ENCODE data around the gene ARRB1. TPM values are rescaled to one million over a fixed set of nuclear protein-coding genes. Genes with fewer than 3 reads are reported as not detected.

The ARRB1 gene
- total and polyA plus RNA-seq, 9 of the 15 experiments (the other 6 are each of a cell fraction or from before 2014, with no cell fraction given): 6.6 to 45.4 (median 28.5) TPM

DNA sequence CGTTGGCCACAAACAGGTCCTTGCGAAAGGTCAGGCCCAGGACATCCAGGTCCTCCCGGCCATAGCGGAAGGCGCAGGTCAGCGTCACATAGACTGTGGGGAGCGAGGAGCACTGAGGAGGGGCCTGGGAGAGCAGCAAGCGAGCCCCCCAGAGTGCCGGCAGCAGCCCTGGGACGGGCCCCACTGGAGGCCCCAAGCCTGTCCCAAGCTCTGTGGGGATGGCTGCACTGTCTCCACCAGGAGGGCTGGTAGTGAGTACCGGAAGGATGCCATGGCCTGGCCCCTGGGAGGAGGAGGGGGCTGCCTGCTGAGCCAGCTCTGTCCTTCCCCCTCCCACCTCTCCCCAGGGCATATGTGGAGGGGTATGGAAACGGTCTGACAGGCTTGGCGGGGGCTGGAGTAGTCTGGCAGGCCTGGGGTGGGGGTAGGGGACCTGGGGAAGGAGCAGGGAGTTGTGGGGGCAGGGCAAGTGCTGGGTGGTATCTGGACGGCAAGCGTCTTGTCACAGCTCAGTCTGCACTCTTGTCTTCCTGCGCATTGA lies 68.0 kb downstream of the ARRB1 start:
- BruUV-seq (replicated peaks): no TSS peak
- Histone ChIP-seq H3K36me3 (ENCODE audit: control insufficient read depth, insufficient read depth, low read length) (peaks cover 72% of the 10 kb centered on the region; the same call in 2 of the 3 replicates), H3K4me1 (replicated peaks in 1 of 2; ENCODE audit: control insufficient read depth in 2 of 2, insufficient read depth in 2 of 2, low read length in 2 of 2) (peaks cover 0 to 7% of the 10 kb centered on the region in 2 experiments; a peak in 1 of 5 replicates), H3K9me3 (replicated peaks; ENCODE audit: control insufficient read depth, insufficient read depth, low read depth, low read length) (no peaks in the 10 kb centered on the region), H3K27ac (ENCODE audit: extremely low read depth, low read depth, low read length) (no peak overlapping the region), H3K4me3 (no peak overlapping the region), H2AFZ (ENCODE audit: low read depth, low read length) (no peak overlapping the region), H3K9me1 (ENCODE audit: control insufficient read depth, insufficient read depth, low read length) (no peaks in the 10 kb centered on the region), H3K27me3 (ENCODE audit: control insufficient read depth in 2 of 2, insufficient read depth in 2 of 2, low read length in 2 of 2) (no peaks in the 10 kb centered on the region), H3K9ac (ENCODE audit: insufficient read depth in 1 of 2, low read depth in 2 of 2, low read length in 2 of 2) (no peak overlapping the region; a peak in 1 of 4 replicates), H3K79me2 (ENCODE audit: control insufficient read depth, insufficient read depth, low read length) (no peaks in the 10 kb centered on the region), H3K4me2 (ENCODE audit: insufficient read depth, low read length) (no peak overlapping the region), H4K20me1 (replicated peaks; ENCODE audit: control insufficient read depth, insufficient read depth, low read length) (peaks cover 2% of the 10 kb centered on the region; the same call in 1 of the 2 replicates)
- ChIA-PET CTCF (ENCODE audit: low intra/inter-chr PET ratio) (no interaction called here), POLR2A (interaction anchor here (0.5 to 0.6 kb wide), 2 partner anchors 28 to 60 kb away, joined by 3 read pairs; no protein-coding TSS in a partner anchor)
- intact Hi-C loops (cut with micrococcal nuclease) (no loop called here), in situ Hi-C loops (cut with MboI) (no loop called here)
- FAIRE-seq (no peak), ATAC-seq (no peak), DNase-seq (ENCODE audit: extremely low read depth in 1 of 4, low spot score in 3 of 4) (no peak)
- 88% methylated on average over 11 of the region's 16 CpGs for WGBS (ENCODE audit: insufficient coverage, low coverage, missing lambda C conversion rate)
- TF ChIP-seq, protein P1, sequence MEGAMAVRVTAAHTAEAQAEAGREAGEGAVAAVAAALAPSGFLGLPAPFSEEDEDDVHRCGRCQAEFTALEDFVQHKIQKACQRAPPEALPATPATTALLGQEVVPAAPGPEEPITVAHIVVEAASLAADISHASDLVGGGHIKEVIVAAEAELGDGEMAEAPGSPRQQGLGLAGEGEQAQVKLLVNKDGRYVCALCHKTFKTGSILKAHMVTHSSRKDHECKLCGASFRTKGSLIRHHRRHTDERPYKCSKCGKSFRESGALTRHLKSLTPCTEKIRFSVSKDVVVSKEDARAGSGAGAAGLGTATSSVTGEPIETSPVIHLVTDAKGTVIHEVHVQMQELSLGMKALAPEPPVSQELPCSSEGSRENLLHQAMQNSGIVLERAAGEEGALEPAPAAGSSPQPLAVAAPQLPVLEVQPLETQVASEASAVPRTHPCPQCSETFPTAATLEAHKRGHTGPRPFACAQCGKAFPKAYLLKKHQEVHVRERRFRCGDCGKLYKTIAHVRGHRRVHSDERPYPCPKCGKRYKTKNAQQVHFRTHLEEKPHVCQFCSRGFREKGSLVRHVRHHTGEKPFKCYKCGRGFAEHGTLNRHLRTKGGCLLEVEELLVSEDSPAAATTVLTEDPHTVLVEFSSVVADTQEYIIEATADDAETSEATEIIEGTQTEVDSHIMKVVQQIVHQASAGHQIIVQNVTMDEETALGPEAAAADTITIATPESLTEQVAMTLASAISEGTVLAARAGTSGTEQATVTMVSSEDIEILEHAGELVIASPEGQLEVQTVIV (CRISPR knock-in tag; IDR thresholded peaks at IDR 0.05; ENCODE audit: borderline replicate concordance): no peak
- TF ChIP-seq DDX20 (tag; IDR thresholded peaks at IDR 0.05; ENCODE audit: low read depth) (no peak), HDAC8 (tag; IDR thresholded peaks at IDR 0.05) (no peak), FOXJ2 (tag; IDR thresholded peaks at IDR 0.05) (no peak), KLF10 (CRISPR knock-in tag; IDR thresholded peaks at IDR 0.05) (no peak), SMC3 (conservative IDR thresholded peaks at IDR 0.05; ENCODE audit: insufficient read depth, low read depth, low read length) (no peak), HNRNPL (IDR thresholded peaks at IDR 0.05; ENCODE audit: low read depth, low read length) (no peak), MCM7 (IDR thresholded peaks at IDR 0.05) (no peak), HOXB6 (CRISPR knock-in tag; IDR thresholded peaks at IDR 0.05; ENCODE audit: borderline replicate concordance) (no peak), SP2 (IDR thresholded peaks at IDR 0.05; ENCODE audit: extremely low read depth, low read depth, low read length, poor library complexity, severe bottlenecking) (no peak), NFYB (IDR thresholded peaks at IDR 0.05; ENCODE audit: extremely low read depth, insufficient read length) (no peak)
- TF ChIP-seq, protein P2, sequence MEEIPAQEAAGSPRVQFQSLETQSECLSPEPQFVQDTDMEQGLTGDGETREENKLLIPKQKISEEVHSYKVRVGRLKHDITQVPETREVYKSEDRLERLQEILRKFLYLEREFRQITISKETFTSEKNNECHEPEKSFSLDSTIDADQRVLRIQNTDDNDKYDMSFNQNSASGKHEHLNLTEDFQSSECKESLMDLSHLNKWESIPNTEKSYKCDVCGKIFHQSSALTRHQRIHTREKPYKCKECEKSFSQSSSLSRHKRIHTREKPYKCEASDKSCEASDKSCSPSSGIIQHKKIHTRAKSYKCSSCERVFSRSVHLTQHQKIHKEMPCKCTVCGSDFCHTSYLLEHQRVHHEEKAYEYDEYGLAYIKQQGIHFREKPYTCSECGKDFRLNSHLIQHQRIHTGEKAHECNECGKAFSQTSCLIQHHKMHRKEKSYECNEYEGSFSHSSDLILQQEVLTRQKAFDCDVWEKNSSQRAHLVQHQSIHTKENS (CRISPR knock-in tag; IDR thresholded peaks at IDR 0.05): no peak
- TF ChIP-seq, protein P3, sequence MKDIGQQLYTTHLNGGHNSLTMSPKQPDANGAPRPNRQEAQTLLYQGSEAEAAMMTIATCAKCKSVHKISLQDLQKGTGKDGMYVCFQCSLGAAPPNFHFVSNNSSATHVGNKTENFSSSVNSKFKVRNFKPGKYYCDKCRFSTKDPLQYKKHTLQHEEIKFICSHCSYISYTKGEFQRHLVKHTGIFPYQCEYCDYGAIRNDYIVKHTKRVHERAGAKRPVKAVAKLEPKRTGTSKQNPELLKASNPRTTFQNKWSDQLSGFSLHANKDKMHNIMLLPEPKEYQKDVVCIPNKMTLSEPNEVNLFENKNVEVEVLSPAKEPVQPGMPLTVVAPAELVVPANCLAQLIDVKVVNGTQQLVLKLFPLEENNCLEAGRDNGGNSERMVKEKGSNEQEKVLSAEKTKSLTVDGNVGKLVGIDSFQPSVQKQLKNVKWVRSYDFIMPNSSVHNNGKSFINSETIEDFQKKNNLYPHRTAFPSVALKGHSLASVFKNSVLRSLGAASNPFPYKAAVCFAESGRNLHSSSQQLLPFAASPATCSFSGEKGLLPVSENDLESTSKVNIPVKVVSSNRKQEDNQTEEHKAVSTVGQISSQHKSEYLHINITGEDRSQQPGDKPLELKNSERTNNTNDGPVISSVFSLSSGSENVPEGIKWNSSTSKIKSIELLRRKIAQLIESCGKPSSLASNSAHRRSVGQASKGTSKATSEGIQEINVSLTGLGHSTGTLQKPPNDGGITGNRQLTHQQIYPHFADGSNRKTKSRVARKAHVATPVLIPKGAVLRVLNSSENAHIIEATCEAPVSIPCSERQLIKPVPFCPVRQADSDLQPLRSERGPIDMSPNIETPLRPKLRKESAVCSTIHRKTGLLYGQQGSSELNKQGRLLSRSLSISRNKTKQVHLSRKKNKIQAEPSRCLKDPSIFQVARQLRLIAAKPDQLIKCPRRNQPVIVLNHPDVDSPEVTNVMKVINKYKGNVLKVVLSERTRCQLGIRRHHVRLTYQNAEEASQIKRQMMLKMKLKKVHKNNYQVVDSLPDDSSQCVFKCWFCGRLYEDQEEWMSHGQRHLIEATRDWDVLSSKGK (CRISPR knock-in tag; IDR thresholded peaks at IDR 0.05): no peak
